Mucosa of rectum (tissue), 2 donors: ENCODE measurements around the gene BRD3.
A peak's percentile ranks its signal among the peaks of the same experiment; 100 is the strongest.

Experiments
- H3K27ac ChIP-seq, 2 donors: one replicate each; pipeline ENCODE4 v1.7.0; 2013; ENCODE audit warnings: inconsistent platforms in 2 of 2, low read depth in 2 of 2, low read length in 2 of 2
- H3K27me3 ChIP-seq, 2 donors: one replicate each; pipeline ENCODE4 v1.7.0; 2013; ENCODE audit warnings: low read length in 2 of 2; ENCODE audit not compliant: control insufficient read depth in 2 of 2, insufficient read depth in 2 of 2
- H3K36me3 ChIP-seq, 2 donors: one replicate each; pipeline ENCODE4 v1.7.0; 2013; ENCODE audit warnings: low read length in 2 of 2; ENCODE audit not compliant: control insufficient read depth in 2 of 2, insufficient read depth in 2 of 2
- H3K4me1 ChIP-seq, 2 donors: one replicate each; pipeline ENCODE4 v1.7.0; 2013; ENCODE audit warnings: low read length in 2 of 2, mild to moderate bottlenecking in 1 of 2; ENCODE audit not compliant: control insufficient read depth in 2 of 2, insufficient read depth in 2 of 2
- H3K4me3 ChIP-seq, 2 donors: one replicate each; pipeline ENCODE4 v1.7.0; 2013; ENCODE audit warnings: low read length in 2 of 2
- H3K9ac ChIP-seq, 2 donors: one replicate each; pipeline ENCODE4 v1.7.0; 2013; ENCODE audit warnings: low read length in 2 of 2, low read depth in 1 of 2, mild to moderate bottlenecking in 1 of 2
- H3K9me3 ChIP-seq, 2 donors: one replicate each; pipeline ENCODE4 v1.7.0; 2013; ENCODE audit warnings: low read length in 2 of 2; ENCODE audit not compliant: control insufficient read depth in 2 of 2
- donor health status: healthy.
- donor health status: Normal muscosa, but diverticular disease.

Gene BRD3

GRCh38 chr9:134024214-134024792, 43.5 kb downstream of the BRD3 start:
- Histone ChIP-seq H3K4me3 (peak overlapping the region in 1 of 2 donors; percentile 65), H3K27ac (no peak overlapping the region)

GRCh38 chr9:134014946-134015345, 52.9 kb downstream of the BRD3 start:
- no peak overlapping the region for H3K4me3 ChIP-seq
- no peak overlapping the region for H3K9ac ChIP-seq
- H3K4me1 ChIP-seq: no peaks in the 10 kb centered on the region
- H3K27me3 ChIP-seq: no peaks in the 10 kb centered on the region
- no peaks in the 10 kb centered on the region for H3K36me3 ChIP-seq
- H3K27ac ChIP-seq: no peak overlapping the region
- no peaks in the 10 kb centered on the region for H3K9me3 ChIP-seq

More at GRCh38 chr9:134024214-134024792, 43.5 kb downstream of the BRD3 start:
- no peaks in the 10 kb centered on the region for H3K36me3 ChIP-seq
- H3K4me1 ChIP-seq: peaks cover 5 to 9% of the 10 kb centered on the region in 2 donors
- H3K9ac ChIP-seq: no peak overlapping the region
- H3K27me3 ChIP-seq: no peaks in the 10 kb centered on the region
- no peaks in the 10 kb centered on the region for H3K9me3 ChIP-seq

- Histone ChIP-seq H3K27ac (no peak overlapping the region), H3K27me3 (no peaks in the 10 kb centered on the region), H3K4me1 (no peaks in the 10 kb centered on the region), H3K9ac (no peak overlapping the region), H3K4me3 (no peak overlapping the region), H3K9me3 (no peaks in the 10 kb centered on the region), H3K36me3 (no peaks in the 10 kb centered on the region)
Observed at GRCh38 chr9:134011401-134011800, 56.4 kb downstream of the BRD3 start.

GRCh38 chr9:134010310-134011173, 57.3 kb downstream of the BRD3 start:
- Histone ChIP-seq H3K27ac (no peak overlapping the region), H3K9ac (no peak overlapping the region), H3K36me3 (no peaks in the 10 kb centered on the region), H3K27me3 (no peaks in the 10 kb centered on the region), H3K9me3 (no peaks in the 10 kb centered on the region), H3K4me1 (no peaks in the 10 kb centered on the region), H3K4me3 (no peak overlapping the region)

GRCh38 chr9:134007571-134007970, 60.3 kb downstream of the BRD3 start:
- no peaks in the 10 kb centered on the region for H3K36me3 ChIP-seq
- no peaks in the 10 kb centered on the region for H3K9me3 ChIP-seq
- H3K9ac ChIP-seq: no peak overlapping the region
- H3K4me3 ChIP-seq: no peak overlapping the region
- H3K4me1 ChIP-seq: no peaks in the 10 kb centered on the region
- no peaks in the 10 kb centered on the region for H3K27me3 ChIP-seq
- no peak overlapping the region for H3K27ac ChIP-seq

- H3K27me3 ChIP-seq: no peaks in the 10 kb centered on the region
- no peak overlapping the region for H3K9ac ChIP-seq
- no peaks in the 10 kb centered on the region for H3K4me1 ChIP-seq
- H3K9me3 ChIP-seq: no peaks in the 10 kb centered on the region
- H3K36me3 ChIP-seq: no peaks in the 10 kb centered on the region
- no peak overlapping the region for H3K27ac ChIP-seq
- H3K4me3 ChIP-seq: no peak overlapping the region
Observed at GRCh38 chr9:134007150-134007549, 60.7 kb downstream of the BRD3 start.

GRCh38 chr9:134005381-134005780, 62.4 kb downstream of the BRD3 start:
- Histone ChIP-seq H3K9me3 (no peaks in the 10 kb centered on the region), H3K27ac (no peak overlapping the region), H3K4me1 (no peaks in the 10 kb centered on the region), H3K4me3 (no peak overlapping the region), H3K27me3 (no peaks in the 10 kb centered on the region), H3K9ac (no peak overlapping the region), H3K36me3 (no peaks in the 10 kb centered on the region)

- H3K4me3 ChIP-seq: no peak overlapping the region
- no peak overlapping the region for H3K9ac ChIP-seq
- H3K4me1 ChIP-seq: no peaks in the 10 kb centered on the region
- H3K27me3 ChIP-seq: no peaks in the 10 kb centered on the region
- no peaks in the 10 kb centered on the region for H3K36me3 ChIP-seq
- H3K9me3 ChIP-seq: no peaks in the 10 kb centered on the region
- H3K27ac ChIP-seq: no peak overlapping the region
Observed at GRCh38 chr9:134004881-134005280, 62.9 kb downstream of the BRD3 start.

- H3K27ac ChIP-seq: no peak overlapping the region
- H3K9ac ChIP-seq: no peak overlapping the region
- no peak overlapping the region for H3K4me3 ChIP-seq
- no peaks in the 10 kb centered on the region for H3K27me3 ChIP-seq
- no peaks in the 10 kb centered on the region for H3K36me3 ChIP-seq
- no peaks in the 10 kb centered on the region for H3K9me3 ChIP-seq
- H3K4me1 ChIP-seq: no peaks in the 10 kb centered on the region
Observed at GRCh38 chr9:134004131-134004873, 63.5 kb downstream of the BRD3 start.

GRCh38 chr9:134003237-134003636, 64.6 kb downstream of the BRD3 start:
- H3K27me3 ChIP-seq: no peaks in the 10 kb centered on the region
- H3K9ac ChIP-seq: no peak overlapping the region
- H3K4me1 ChIP-seq: no peaks in the 10 kb centered on the region
- H3K9me3 ChIP-seq: no peaks in the 10 kb centered on the region
- H3K27ac ChIP-seq: no peak overlapping the region
- H3K36me3 ChIP-seq: no peaks in the 10 kb centered on the region
- no peak overlapping the region for H3K4me3 ChIP-seq
